IPS-18c (cell line): ENCODE data around the gene PPL.

Experiments used
- H3K4me3 ChIP-seq: 2 replicates; pipeline ENCODE4 v1.7.0; 2013; ENCODE audit warnings: low read depth, mild to moderate bottlenecking, low read length, moderate library complexity; ENCODE audit not compliant: insufficient read depth
- H3K9me3 ChIP-seq: one replicate; pipeline ENCODE4 v1.6.1; 2013; ENCODE audit warnings: mild to moderate bottlenecking, low read length, moderate library complexity; ENCODE audit not compliant: control insufficient read depth, insufficient read depth

The PPL gene

GRCh38 chr16:4920826-4921225 is 16.1 kb downstream of the PPL start:
- no peak overlapping the region for H3K4me3 ChIP-seq
- no peaks in the 10 kb centered on the region for H3K9me3 ChIP-seq

GRCh38 chr16:4918781-4919251 is 18.1 kb downstream of the PPL start:
- H3K4me3 ChIP-seq = no peak overlapping the region; the same call in 1 of the 2 replicates
- H3K9me3 ChIP-seq = no peaks in the 10 kb centered on the region

GRCh38 chr16:4917117-4917516 is 19.8 kb downstream of the PPL start:
- Histone ChIP-seq H3K4me3 (no peak overlapping the region), H3K9me3 (no peaks in the 10 kb centered on the region)

GRCh38 chr16:4915226-4915761 is 21.7 kb downstream of the PPL start:
- Histone ChIP-seq H3K9me3 (no peaks in the 10 kb centered on the region), H3K4me3 (no peak overlapping the region)

- H3K4me3 ChIP-seq = no peak overlapping the region
- H3K9me3 ChIP-seq = no peaks in the 10 kb centered on the region
Observed at GRCh38 chr16:4914528-4915225, 22.3 kb downstream of the PPL start.

GRCh38 chr16:4913774-4914525 is 23.0 kb downstream of the PPL start:
- Histone ChIP-seq H3K4me3 (no peak overlapping the region), H3K9me3 (no peaks in the 10 kb centered on the region)

- Histone ChIP-seq H3K9me3 (no peaks in the 10 kb centered on the region), H3K4me3 (no peak overlapping the region)
Observed at GRCh38 chr16:4913130-4913773, 23.7 kb downstream of the PPL start.

- H3K9me3 ChIP-seq = no peaks in the 10 kb centered on the region
- no peak overlapping the region for H3K4me3 ChIP-seq
Observed at GRCh38 chr16:4911970-4912386, 25.0 kb downstream of the PPL start.

GRCh38 chr16:4910828-4911227 is 26.1 kb downstream of the PPL start:
- H3K4me3 ChIP-seq = no peak overlapping the region
- H3K9me3 ChIP-seq = no peaks in the 10 kb centered on the region

GRCh38 chr16:4909825-4910224 is 27.1 kb downstream of the PPL start:
- no peak overlapping the region for H3K4me3 ChIP-seq
- H3K9me3 ChIP-seq = no peaks in the 10 kb centered on the region

GRCh38 chr16:4908854-4909401 is 28.0 kb downstream of the PPL start:
- Histone ChIP-seq H3K9me3 (no peaks in the 10 kb centered on the region), H3K4me3 (no peak overlapping the region)

- H3K9me3 ChIP-seq = no peaks in the 10 kb centered on the region
- no peak overlapping the region for H3K4me3 ChIP-seq
Observed at GRCh38 chr16:4904942-4905615, 31.9 kb downstream of the PPL start.

GRCh38 chr16:4904108-4904941 is 32.6 kb downstream of the PPL start:
- Histone ChIP-seq H3K9me3 (no peaks in the 10 kb centered on the region), H3K4me3 (no peak overlapping the region)

- Histone ChIP-seq H3K4me3 (no peak overlapping the region), H3K9me3 (no peaks in the 10 kb centered on the region)
Observed at GRCh38 chr16:4902038-4902437, 34.9 kb downstream of the PPL start.

GRCh38 chr16:4900750-4901149 is 36.2 kb downstream of the PPL start:
- no peak overlapping the region for H3K4me3 ChIP-seq

GRCh38 chr16:4900036-4900435 is 36.9 kb downstream of the PPL start:
- Histone ChIP-seq H3K4me3 (no peak overlapping the region), H3K9me3 (no peaks in the 10 kb centered on the region)

More at GRCh38 chr16:4900750-4901149, 36.2 kb downstream of the PPL start:
- no peaks in the 10 kb centered on the region for H3K9me3 ChIP-seq
